Activated CD8-positive, alpha-beta memory T cell treated with anti-CD3 and anti-CD28 coated beads for 24 hours (primary cell): ENCODE data around the gene COL5A2.

ENCODE experiments used
- DNase-seq: peaks from one replicate; pipeline ENCODE4 v3.0.0-alpha.2; 2020

Gene COL5A2

GRCh38 chr2:188984680-188985079 is 194.9 kb downstream of the COL5A2 start:
- DNase-seq: no peak

- no peak for DNase-seq
Observed at GRCh38 chr2:188984065-188984491, 195.5 kb downstream of the COL5A2 start.

DNA sequence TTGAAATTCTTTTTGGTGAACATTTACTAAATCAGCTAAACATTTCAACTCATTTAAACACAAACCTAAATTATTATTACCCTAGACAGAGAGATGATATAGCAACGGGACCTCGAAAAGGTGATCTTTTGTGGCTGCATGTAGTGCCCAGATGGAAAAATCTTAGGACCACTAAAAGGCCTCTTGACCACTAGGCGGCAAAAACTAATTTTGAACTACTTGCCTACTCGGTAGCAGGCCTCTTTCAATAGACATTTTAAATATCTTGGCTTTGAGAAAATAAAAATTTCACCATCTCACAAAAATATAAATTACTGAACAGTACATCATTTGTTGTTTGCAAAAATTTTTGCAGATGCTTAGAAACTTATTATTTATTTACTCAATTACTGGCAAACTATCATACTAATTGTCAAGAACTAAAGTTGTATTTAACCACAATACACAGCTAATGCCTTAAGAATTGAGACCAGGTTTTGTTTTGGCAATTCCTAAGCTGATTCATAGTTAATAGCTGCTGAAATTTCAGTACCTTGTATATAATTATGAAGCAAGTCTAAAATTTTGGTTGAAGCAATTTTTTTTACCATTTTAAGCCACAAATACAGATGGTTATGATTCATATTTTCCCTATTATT is 196.0 kb downstream of the COL5A2 start:
- DNase-seq: no peak
